Panc1 (cell line): ENCODE results near the gene RFX7.

Experiments used
- POLR2AphosphoS5 ChIP-seq: IDR thresholded peaks from 2 replicates; pipeline ENCODE4 v1.6.1; 2012; ENCODE audit warnings: mild to moderate bottlenecking, low read depth, low read length, moderate library complexity
- TCF7L2 ChIP-seq: IDR thresholded peaks from 2 replicates; pipeline ENCODE4 v1.6.1; 2011; ENCODE audit warnings: mild to moderate bottlenecking, low read depth, low read length, inconsistent platforms
- TF ChIP-seq, protein P1 (sequence below): fragments of 450-650 bp; IDR thresholded peaks from 2 replicates; pipeline ENCODE4 v1.5.1; 2017; ENCODE audit warnings: mild to moderate bottlenecking

DNA sequence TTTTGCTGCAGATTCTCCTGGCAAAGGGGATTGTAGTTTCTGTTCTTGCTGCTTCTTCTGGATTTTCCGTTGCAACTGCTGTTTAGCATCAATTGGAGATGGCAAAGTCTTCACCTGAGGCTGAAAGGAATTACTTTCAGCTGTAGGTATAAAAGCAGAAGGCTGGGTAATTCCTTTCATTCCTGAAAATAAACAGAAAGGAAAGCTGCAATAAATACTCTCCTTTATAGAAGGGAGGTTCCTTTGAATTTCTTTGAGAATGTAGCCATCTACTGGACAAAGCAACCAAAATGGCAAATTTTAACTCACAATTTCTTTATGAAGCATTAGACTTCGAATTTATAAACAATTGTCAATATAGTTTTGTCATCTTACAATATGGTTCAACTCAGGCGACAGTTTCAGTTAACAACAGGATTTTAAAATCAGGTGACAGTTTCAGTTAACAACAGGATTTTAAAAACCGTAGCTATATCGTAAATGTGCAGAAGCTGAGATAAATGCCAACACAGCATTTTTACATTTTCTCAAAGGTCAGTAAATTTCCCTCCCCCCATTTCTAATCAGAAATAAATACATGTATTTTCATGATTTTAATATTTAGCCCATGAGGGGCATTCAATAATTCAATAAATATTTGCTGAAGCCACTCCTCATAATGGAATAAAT, 145.3 kb downstream of the RFX7 start:
- TF ChIP-seq POLR2AphosphoS5 = no peak
- TF ChIP-seq TCF7L2 = no peak
- TF ChIP-seq, protein P1, sequence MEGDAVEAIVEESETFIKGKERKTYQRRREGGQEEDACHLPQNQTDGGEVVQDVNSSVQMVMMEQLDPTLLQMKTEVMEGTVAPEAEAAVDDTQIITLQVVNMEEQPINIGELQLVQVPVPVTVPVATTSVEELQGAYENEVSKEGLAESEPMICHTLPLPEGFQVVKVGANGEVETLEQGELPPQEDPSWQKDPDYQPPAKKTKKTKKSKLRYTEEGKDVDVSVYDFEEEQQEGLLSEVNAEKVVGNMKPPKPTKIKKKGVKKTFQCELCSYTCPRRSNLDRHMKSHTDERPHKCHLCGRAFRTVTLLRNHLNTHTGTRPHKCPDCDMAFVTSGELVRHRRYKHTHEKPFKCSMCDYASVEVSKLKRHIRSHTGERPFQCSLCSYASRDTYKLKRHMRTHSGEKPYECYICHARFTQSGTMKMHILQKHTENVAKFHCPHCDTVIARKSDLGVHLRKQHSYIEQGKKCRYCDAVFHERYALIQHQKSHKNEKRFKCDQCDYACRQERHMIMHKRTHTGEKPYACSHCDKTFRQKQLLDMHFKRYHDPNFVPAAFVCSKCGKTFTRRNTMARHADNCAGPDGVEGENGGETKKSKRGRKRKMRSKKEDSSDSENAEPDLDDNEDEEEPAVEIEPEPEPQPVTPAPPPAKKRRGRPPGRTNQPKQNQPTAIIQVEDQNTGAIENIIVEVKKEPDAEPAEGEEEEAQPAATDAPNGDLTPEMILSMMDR = no peak; the same call in 1 of the 2 replicates
